HAP-1 (cell line): Measurements from ENCODE around the gene LAMB4.

ENCODE experiments used
- DNase-seq, 2 experiments: peaks; one replicate each; pipeline ENCODE4 v3.0.0-alpha.2; 2016 to 2020; ENCODE audit warnings: low spot score in 2 of 2
- H3K27me3 ChIP-seq: fragments of 250-450 bp; sonication (Bioruptor Pico); 2 replicates; pipeline ENCODE4 v1.5.1; 2020; ENCODE audit warnings: low read depth, mild to moderate bottlenecking, moderate library complexity
- H3K36me3 ChIP-seq: fragments of 250-450 bp; sonication (Bioruptor Pico); replicated peaks from 2 replicates; pipeline ENCODE4 v1.5.1; 2020; ENCODE audit warnings: mild to moderate bottlenecking
- H3K4me1 ChIP-seq: fragments of 250-450 bp; sonication (Bioruptor Pico); 2 replicates; pipeline ENCODE4 v1.5.1; 2020; ENCODE audit warnings: mild to moderate bottlenecking
- H3K4me3 ChIP-seq: fragments of 250-450 bp; sonication (Bioruptor Pico); 2 replicates; pipeline ENCODE4 v1.5.1; 2020; ENCODE audit warnings: mild to moderate bottlenecking, moderate library complexity
- H3K9me3 ChIP-seq: fragments of 250-450 bp; sonication (Bioruptor Pico); 2 replicates; pipeline ENCODE4 v1.5.1; 2020; ENCODE audit warnings: mild to moderate bottlenecking, moderate library complexity
- in situ Hi-C: fragments of 300-500 bp; cut with MboI; formaldehyde crosslinking; loops from 3 replicates; pipeline ENCODE4 v1.14.3; 2020; ENCODE audit warnings: low sequenced_read_pairs, inconsistent platforms, mixed read lengths

LAMB4 gene

DNA sequence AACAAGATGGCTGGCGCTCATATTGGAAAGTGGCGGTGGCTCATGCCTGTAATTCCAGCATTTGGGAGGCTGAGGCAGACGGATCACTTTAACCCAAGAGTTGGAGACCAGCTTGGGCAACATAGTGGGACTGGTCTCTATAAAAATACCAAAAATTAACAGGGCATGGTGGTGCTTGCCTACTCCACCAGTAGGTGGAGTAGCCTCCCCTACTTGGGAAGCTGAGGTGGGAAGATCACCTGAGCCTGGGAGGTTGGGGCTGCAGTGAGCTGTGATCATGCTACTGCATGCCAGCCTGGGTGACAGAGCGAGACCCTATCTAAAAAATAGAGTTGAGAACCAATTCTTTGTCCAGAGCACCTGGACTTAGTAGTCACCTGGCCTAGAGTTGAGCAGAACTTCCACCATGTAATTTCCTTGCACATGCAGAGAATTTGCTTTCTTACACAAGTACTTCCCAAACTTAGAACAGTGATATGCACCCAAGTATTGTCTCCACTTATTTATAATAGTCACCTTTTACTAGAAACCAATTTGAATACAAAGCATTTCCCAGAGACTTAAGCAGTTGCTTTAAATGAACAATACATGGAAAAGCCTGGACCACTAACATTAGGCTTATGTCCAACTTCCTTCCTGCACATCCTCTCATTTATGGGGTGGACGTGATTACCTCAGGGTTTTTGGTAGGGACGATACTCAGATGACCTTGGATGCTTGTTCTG lies 15.9 kb downstream of the LAMB4 start:
- in situ Hi-C loops, result no loop called here
- peak; percentile 19 to 39 for DNase-seq
- Histone ChIP-seq H3K27me3 (peaks cover 6% of the 10 kb centered on the region; the same call in 1 of the 2 replicates), H3K4me3 (no peak overlapping the region), H3K4me1 (no peaks in the 10 kb centered on the region), H3K9me3 (no peaks in the 10 kb centered on the region), H3K36me3 (no peaks in the 10 kb centered on the region)

DNA sequence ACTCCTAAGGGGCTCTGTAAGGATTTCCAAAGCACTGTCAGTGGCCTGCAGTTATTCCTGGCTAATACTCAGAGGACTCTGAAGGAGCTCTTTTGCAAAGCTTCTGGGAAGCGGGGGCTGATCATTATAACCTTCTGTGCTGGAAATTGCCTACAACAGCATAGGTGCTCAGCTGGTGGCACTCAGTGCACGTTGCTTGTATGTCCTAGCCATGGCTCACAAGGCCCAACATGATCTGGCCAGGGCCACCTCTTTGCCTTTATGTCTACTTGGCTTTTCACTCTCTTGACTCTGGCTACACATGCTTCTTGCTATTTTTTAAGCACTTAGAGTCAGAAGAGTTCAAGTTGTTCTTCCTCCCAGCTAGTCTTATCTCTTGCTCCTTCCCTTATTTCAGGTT lies 17.5 kb downstream of the LAMB4 start:
- peaks cover 6% of the 10 kb centered on the region; the same call in 1 of the 2 replicates for H3K27me3 ChIP-seq
- in situ Hi-C loops, result no loop called here
- no peaks in the 10 kb centered on the region for H3K4me1 ChIP-seq
- H3K4me3 ChIP-seq, result no peak overlapping the region
- DNase-seq, result no peak
- H3K9me3 ChIP-seq, result no peaks in the 10 kb centered on the region
- H3K36me3 ChIP-seq, result no peaks in the 10 kb centered on the region

DNA sequence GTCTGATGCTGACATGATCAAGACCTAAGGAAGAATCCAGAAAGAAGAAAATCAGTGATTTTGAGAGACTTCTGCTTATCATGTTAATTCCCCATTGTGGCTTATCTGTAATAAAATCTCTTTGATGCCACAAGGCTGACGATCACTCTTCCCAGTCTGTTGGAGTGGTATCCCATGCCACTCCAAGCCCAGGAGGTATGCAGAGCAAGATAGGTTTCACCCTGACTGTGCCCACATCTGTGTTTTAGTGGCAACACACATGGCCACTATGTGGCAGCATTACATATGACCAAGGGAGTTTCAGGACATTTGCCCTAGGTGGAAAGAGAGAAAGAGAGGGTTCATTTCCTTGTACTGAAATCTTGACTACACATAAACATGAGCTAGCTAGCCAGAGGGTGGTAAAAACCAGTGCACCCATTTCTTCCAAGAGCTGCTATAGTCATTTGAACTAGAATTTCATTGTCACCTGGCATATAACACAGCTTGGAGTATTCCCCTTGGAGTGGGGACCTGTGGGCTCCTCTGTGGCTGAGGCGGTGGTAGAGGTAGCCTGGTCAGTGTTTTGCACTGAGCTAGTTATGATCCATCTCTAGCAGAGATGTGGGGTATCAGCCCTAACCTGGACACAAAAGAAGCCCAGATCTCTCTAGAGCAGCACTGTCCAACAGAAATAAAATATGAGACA lies 20.8 kb downstream of the LAMB4 start:
- H3K9me3 ChIP-seq, result no peaks in the 10 kb centered on the region
- in situ Hi-C loops, result no loop called here
- peak in 1 of 2 experiments; percentile 20 for DNase-seq
- no peaks in the 10 kb centered on the region for H3K27me3 ChIP-seq
- H3K4me1 ChIP-seq, result no peaks in the 10 kb centered on the region
- no peak overlapping the region for H3K4me3 ChIP-seq
- no peaks in the 10 kb centered on the region for H3K36me3 ChIP-seq

DNA sequence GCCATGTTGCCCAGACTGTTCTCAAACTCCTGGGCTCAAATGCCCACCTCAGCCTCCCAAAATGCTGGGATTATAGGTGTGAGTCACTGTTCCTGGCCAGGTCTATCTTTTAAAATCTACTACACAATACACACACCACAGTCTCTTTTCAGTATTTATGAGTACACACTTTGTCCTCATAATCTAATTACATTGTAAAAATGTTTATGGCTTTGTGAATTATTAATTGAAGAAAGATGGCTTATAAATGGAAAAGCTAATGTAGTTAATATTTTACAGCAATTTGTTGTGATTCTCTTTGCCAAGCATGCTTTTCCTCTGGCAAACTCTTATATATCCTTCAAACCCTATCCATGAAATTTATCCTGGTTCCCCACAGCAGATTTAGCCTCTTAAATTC lies 22.0 kb downstream of the LAMB4 start:
- no peak for DNase-seq
- Histone ChIP-seq H3K36me3 (no peaks in the 10 kb centered on the region), H3K4me3 (no peak overlapping the region), H3K9me3 (no peaks in the 10 kb centered on the region), H3K4me1 (no peaks in the 10 kb centered on the region), H3K27me3 (no peaks in the 10 kb centered on the region)
- in situ Hi-C loops, result no loop called here

DNA sequence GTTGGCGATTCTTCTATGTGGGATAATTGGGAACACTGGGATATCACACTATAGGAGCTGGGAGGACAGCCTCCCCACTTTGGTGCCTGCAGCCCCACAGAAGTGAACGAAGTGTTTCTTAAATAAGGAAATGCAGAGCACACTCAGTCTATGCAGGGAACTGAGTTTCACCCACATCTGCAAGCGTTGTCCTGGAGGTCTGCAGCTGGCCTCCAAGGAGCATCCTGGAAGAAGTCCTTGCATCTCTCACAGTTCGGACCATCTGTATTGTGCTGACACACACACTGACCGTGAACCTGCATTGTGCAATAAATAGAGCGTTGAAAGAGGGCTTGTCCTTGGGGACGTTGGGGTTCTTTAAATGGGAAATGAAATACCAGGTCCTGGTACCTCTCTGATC lies 25.8 kb downstream of the LAMB4 start:
- no peaks in the 10 kb centered on the region for H3K36me3 ChIP-seq
- in situ Hi-C loops, result no loop called here
- H3K4me1 ChIP-seq, result no peaks in the 10 kb centered on the region
- no peak overlapping the region for H3K4me3 ChIP-seq
- no peak for DNase-seq
- H3K9me3 ChIP-seq, result no peaks in the 10 kb centered on the region
- no peaks in the 10 kb centered on the region for H3K27me3 ChIP-seq

DNA sequence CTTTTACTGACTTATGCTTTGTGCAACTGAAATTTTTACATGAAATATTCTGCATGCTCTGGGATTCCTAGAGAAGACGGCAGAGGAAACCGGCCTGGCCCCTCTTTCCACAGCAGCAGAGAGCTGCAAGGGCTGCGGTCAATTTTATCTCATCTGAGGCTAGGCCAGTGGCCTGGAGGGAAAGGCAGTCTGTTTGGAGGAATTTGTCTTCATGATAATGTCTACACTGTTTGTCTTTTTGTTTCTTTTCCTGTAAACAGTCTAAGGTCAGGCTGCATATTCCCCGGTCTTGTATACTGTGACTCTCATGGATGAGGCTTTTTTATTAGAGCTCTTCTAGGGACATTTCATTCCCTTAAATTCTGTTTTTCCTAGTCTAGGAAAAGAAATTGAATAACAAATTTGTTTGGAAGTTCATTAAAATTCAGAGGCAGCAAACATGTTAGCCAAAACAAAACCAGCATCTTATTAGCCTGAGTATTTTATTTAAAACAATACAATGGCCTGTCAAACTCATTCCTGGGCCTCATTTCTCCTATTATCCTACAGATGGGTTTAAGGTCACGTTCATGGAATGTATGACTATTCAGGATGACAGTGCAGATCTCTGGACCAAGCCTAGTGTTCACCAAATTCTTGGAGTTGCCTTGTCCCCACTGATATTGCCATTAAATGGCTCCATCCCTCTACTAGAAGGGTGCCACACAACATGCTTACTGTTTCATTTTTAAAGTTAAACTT lies 26.4 kb downstream of the LAMB4 start:
- no peak overlapping the region for H3K4me3 ChIP-seq
- H3K4me1 ChIP-seq, result no peaks in the 10 kb centered on the region
- no peaks in the 10 kb centered on the region for H3K36me3 ChIP-seq
- in situ Hi-C loops, result no loop called here
- no peaks in the 10 kb centered on the region for H3K9me3 ChIP-seq
- no peak for DNase-seq
- 0 out of 2 replicates have a peak, but pooled peaks cover under 1% of the 10 kb centered on the region for H3K27me3 ChIP-seq

DNA sequence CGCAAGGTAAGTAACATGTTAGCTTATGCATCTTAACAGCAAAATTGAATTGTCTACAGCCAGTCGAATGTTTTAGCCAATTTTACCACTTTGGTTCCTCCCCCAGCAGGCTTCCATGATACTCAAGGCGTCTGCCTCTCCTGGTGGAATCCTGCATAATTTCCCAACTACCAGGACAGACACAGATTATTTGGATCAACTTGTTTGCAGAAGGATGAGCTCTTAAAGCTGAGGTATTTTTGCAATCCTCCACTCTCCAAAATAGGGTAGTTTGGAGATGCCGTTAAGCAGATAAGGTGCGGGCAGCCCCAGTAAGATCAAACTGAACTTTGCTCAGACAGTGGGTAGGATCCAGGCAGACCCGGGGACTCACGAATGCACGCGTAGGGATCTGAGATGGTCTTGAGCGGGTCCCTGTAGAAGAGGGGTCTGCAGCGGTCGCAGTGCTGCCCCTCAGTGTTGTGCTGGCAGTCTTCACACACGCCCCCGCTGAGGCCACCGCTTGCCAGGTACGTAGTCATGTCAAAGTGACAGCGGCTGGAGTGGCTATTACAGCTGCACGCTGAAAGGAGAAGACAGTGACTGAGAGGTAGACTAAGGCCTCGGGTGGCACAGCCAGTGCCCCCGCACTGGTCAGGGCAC lies 27.4 kb downstream of the LAMB4 start:
- in situ Hi-C loops, result no loop called here
- no peaks in the 10 kb centered on the region for H3K36me3 ChIP-seq
- no peaks in the 10 kb centered on the region for H3K9me3 ChIP-seq
- DNase-seq, result no peak
- H3K4me1 ChIP-seq, result no peaks in the 10 kb centered on the region
- no peak overlapping the region for H3K4me3 ChIP-seq
- 0 out of 2 replicates have a peak, but pooled peaks cover 3% of the 10 kb centered on the region for H3K27me3 ChIP-seq

DNA sequence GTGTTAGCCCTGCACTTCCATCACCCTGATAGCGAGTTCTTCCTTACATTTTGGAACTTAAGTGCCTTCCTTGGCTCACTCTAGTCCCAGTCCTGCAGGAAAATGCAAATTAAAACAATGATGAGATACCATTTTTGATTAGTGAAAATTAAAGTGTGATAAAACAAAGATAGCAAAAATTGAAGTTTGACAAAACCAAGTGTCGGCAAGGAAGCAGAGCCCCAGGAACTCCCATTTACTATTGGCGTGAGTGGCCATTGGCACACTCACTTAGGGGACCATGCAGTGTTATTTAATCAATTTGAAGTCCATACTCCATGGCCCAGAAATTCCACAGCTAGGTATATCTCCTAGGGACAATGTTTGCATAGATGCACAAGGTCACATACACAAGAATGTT lies 28.4 kb downstream of the LAMB4 start:
- in situ Hi-C loops, result no loop called here
- H3K4me3 ChIP-seq, result no peak overlapping the region
- 0 out of 2 replicates have a peak, but pooled peaks cover 3% of the 10 kb centered on the region for H3K27me3 ChIP-seq
- no peaks in the 10 kb centered on the region for H3K9me3 ChIP-seq
- no peak for DNase-seq
- H3K36me3 ChIP-seq, result no peaks in the 10 kb centered on the region
- H3K4me1 ChIP-seq, result no peaks in the 10 kb centered on the region

DNA sequence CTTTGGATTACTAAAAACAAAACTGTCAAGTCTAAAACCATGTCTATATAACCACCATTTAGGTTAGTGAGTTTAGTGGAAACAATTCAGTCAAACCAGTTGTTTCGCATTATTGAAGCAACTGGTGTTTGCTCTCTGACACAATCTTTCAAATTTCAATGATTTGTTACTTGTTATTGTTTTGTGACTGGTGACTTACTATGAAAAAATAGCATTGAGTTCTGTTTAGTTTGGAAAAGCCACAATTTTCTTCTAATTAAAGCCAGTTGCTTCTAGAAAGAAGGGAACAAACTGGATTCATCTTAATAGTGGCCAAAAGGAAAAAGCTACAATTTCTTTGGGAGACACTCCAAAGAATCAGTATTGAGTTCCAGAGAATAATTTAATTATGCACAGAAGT lies 30.4 kb downstream of the LAMB4 start:
- no peak for DNase-seq
- in situ Hi-C loops, result no loop called here
- H3K4me3 ChIP-seq, result no peak overlapping the region

DNA sequence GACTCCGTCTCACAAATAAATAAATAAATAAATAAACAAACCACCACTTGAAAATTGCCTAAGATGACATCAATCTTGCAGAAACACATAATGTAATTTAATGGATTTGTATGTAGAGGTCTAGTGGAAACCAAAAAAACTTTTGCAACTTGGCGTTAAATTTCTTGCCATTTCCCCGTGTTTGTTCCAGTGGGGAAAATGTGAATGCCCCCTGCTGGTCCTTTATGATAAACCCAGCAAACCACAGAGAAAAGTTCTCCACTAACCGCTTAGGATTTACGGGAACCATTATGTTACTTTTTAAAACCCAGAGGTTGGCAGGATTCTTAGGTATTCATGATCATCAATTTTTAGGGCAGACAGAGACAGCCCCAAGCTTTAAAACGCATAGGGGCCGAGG lies 32.5 kb downstream of the LAMB4 start:
- no peaks in the 10 kb centered on the region for H3K36me3 ChIP-seq
- H3K27me3 ChIP-seq, result 0 out of 2 replicates have a peak, but pooled peaks cover 3% of the 10 kb centered on the region
- in situ Hi-C loops, result no loop called here
- H3K9me3 ChIP-seq, result no peaks in the 10 kb centered on the region
- no peak overlapping the region for H3K4me3 ChIP-seq
- peaks cover 17% of the 10 kb centered on the region for H3K4me1 ChIP-seq
- peak; percentile 37 to 52 for DNase-seq

More for the DNA sequence above, 30.4 kb downstream of the LAMB4 start:
- H3K4me1 ChIP-seq, result peaks cover 15% of the 10 kb centered on the region
- no peaks in the 10 kb centered on the region for H3K36me3 ChIP-seq
- no peaks in the 10 kb centered on the region for H3K9me3 ChIP-seq
- 0 out of 2 replicates have a peak, but pooled peaks cover 3% of the 10 kb centered on the region for H3K27me3 ChIP-seq

DNA sequence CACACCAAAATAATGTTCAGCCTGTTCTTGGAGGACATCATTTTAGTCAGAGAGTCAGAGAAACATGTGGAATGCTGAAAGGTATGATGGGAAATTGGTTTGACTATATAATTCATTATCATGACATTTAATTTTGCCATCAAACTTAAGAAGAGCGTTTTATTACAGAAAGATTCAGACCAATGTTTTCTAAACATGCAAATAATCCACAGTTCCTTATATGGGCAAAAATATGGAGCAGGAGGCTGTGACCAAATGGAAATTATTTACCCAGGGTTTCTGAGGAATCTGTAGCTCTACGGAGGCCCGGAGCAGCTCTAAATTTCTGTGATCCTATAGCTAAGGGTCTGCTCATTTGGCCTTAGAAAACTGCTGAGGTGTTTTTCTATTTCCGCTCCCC lies 33.2 kb downstream of the LAMB4 start:
- Histone ChIP-seq H3K4me1 (peaks cover 17% of the 10 kb centered on the region), H3K9me3 (no peaks in the 10 kb centered on the region), H3K27me3 (0 out of 2 replicates have a peak, but pooled peaks cover 3% of the 10 kb centered on the region), H3K36me3 (no peaks in the 10 kb centered on the region), H3K4me3 (no peak overlapping the region)
- DNase-seq, result no peak
- in situ Hi-C loops, result no loop called here

DNA sequence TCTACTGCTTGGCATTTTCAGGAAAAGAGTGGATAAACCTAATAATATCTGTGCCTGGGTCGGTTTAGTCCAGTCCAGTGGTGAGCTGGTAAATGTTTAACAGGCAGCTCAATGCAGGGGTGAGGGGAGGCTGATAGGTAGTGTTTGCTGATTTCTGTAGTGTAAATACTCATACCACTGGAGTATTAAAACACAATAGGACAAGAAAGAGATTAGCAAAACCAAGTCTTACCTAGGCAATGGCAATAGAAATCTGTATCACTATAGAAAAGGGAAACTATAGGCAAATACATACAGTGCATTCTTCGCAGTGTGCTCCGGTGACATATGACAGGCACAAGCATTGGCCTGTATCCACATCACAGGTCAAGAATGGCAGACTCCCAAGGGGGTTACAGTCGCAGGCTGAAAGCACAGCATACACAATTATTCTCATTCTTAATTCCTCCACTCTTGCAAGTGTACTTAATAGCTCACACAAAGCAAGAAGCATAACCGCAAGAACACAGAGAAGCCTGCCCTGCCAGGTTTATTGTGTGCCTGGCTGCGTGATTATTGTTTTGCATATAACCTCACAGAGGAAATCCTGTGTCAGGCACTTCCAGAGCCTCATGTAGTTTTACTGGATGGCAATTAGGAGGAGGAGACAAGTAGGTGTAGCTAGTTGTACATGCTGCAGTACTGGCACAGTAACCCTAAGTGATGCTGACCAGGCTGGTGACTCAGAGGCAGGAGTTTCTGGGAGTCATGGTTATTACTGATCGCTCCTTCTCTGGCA lies 35.0 kb downstream of the LAMB4 start:
- H3K9me3 ChIP-seq, result no peaks in the 10 kb centered on the region
- no peaks in the 10 kb centered on the region for H3K36me3 ChIP-seq
- peak; percentile 81 to 95 for DNase-seq
- 0 out of 2 replicates have a peak, but pooled peaks cover 3% of the 10 kb centered on the region for H3K27me3 ChIP-seq
- in situ Hi-C loops, result no loop called here
- H3K4me3 ChIP-seq, result no peak overlapping the region
- peaks cover 17% of the 10 kb centered on the region for H3K4me1 ChIP-seq

DNA sequence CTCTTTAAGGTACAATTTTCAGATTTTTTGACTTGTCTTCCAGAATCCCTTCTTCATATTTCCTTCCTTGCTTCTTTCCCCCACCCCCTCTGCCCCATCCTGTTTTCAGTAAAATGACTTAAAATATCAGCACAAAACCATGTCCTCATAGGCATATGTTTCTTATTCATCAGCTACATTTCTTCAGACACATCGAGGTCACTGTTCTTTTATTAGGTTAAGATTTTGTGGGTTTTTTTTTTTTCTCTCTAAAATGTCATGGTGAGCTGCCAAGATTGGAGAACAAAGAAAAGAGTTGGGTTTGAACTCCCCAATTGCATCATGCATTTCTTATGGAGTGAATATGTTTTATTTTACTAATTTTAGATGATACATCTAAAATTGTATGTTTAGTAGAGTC lies 35.8 kb downstream of the LAMB4 start:
- Histone ChIP-seq H3K9me3 (no peaks in the 10 kb centered on the region), H3K27me3 (0 out of 2 replicates have a peak, but pooled peaks cover 3% of the 10 kb centered on the region), H3K36me3 (no peaks in the 10 kb centered on the region), H3K4me1 (peaks cover 17% of the 10 kb centered on the region), H3K4me3 (no peak overlapping the region)
- in situ Hi-C loops, result no loop called here
- DNase-seq, result no peak
